ENCODE measurements around the gene SERINC5.
"Not testable (repeated sequence)": the region's sequence is repeated elsewhere in the genome, so short reads cannot be mapped to it uniquely, and the experiment has no call there.

Gene SERINC5

GRCh38 chr5:80198399-80198798 is 57.4 kb downstream of the SERINC5 start:
- DNase-seq (ENCODE audit: low read depth in 3 of 3), result no peak

GRCh38 chr5:80195837-80196400 is 59.9 kb downstream of the SERINC5 start:
- no peak for DNase-seq (ENCODE audit: low read depth in 3 of 3)

GRCh38 chr5:80194468-80194867 is 61.4 kb downstream of the SERINC5 start:
- DNase-seq (ENCODE audit: low read depth in 3 of 3), result no peak

- no peak for DNase-seq (ENCODE audit: low read depth in 3 of 3)
Measured at GRCh38 chr5:80193401-80193800, 62.4 kb downstream of the SERINC5 start.

GRCh38 chr5:80192507-80193241 is 63.2 kb downstream of the SERINC5 start:
- DNase-seq (ENCODE audit: low read depth in 3 of 3), result no peak

GRCh38 chr5:80191991-80192398 is 63.9 kb downstream of the SERINC5 start:
- DNase-seq (ENCODE audit: low read depth in 3 of 3), result no peak

GRCh38 chr5:80191397-80191796 is 64.5 kb downstream of the SERINC5 start:
- DNase-seq (ENCODE audit: low read depth in 3 of 3), result no peak

GRCh38 chr5:80190960-80191359 is 64.9 kb downstream of the SERINC5 start:
- DNase-seq (ENCODE audit: low read depth in 3 of 3), result no peak

- no peak for DNase-seq (ENCODE audit: low read depth in 3 of 3)
Measured at GRCh38 chr5:80189701-80190100, 66.1 kb downstream of the SERINC5 start.

GRCh38 chr5:80189201-80189600 is 66.6 kb downstream of the SERINC5 start:
- no peak for DNase-seq (ENCODE audit: low read depth in 3 of 3)

- no peak for DNase-seq (ENCODE audit: low read depth in 3 of 3)
Measured at GRCh38 chr5:80187421-80188090, 68.3 kb downstream of the SERINC5 start.

- DNase-seq (ENCODE audit: low read depth in 3 of 3), result not testable (repeated sequence)
Measured at GRCh38 chr5:80185535-80185934, 70.3 kb downstream of the SERINC5 start.

- no peak for DNase-seq (ENCODE audit: low read depth in 3 of 3)
Measured at GRCh38 chr5:80185095-80185494, 70.8 kb downstream of the SERINC5 start.

GRCh38 chr5:80184235-80185023 is 71.4 kb downstream of the SERINC5 start:
- no peak for DNase-seq (ENCODE audit: low read depth in 3 of 3)

GRCh38 chr5:80183728-80184234 is 72.1 kb downstream of the SERINC5 start:
- DNase-seq (ENCODE audit: low read depth in 3 of 3), result not testable (repeated sequence)

- no peak for DNase-seq (ENCODE audit: low read depth in 3 of 3)
Measured at GRCh38 chr5:80182809-80183580, 72.9 kb downstream of the SERINC5 start.

- DNase-seq (ENCODE audit: low read depth in 3 of 3), result peak in 1 of 3 experiments; percentile 35
Measured at GRCh38 chr5:80181618-80182211, 74.1 kb downstream of the SERINC5 start.

GRCh38 chr5:80177236-80177635 is 78.6 kb downstream of the SERINC5 start:
- no peak for DNase-seq (ENCODE audit: low read depth in 3 of 3)

- no peak for DNase-seq (ENCODE audit: low read depth in 3 of 3)
Measured at GRCh38 chr5:80175337-80175736, 80.5 kb downstream of the SERINC5 start.

- no peak for DNase-seq (ENCODE audit: low read depth in 3 of 3)
Measured at GRCh38 chr5:80174790-80175189, 81.1 kb downstream of the SERINC5 start.
